Measurements from ENCODE around the gene SCAPER. TPM values are rescaled to one million over a fixed set of nuclear protein-coding genes. Genes with fewer than 3 reads are reported as not detected.

Gene SCAPER
- total and polyA plus RNA-seq, 2 of the 4 experiments (the other 2 are of a cell fraction) = 2.9 to 9.7 TPM

DNA sequence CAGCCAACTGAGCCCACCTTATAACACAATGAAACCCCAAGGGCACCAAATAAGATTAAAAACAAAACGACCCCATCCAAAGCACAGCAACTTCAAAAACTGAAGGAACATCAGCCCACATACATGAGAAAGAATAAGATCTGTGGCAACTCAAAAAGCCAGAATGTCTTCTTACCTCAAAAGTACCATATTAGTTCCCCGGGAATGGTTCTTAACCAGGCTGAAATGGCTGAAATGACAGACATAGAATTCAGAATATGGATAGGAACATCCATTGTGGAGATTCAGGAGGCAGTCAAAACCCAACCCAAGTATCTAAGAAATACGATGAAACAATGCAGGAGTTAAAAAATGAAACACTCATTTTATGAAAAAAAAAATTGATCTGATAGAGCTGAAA lies 222.3 kb downstream of the SCAPER start:
- no peaks in the 10 kb centered on the region for H3K36me3 ChIP-seq (ENCODE audit: control insufficient read depth, insufficient read depth, low read length)
- no peaks in the 10 kb centered on the region for H3K9me1 ChIP-seq (ENCODE audit: insufficient read depth, low read length)
- H4K5ac ChIP-seq (ENCODE audit: low read depth, low read length) = no peak overlapping the region
- H3K56ac ChIP-seq (ENCODE audit: extremely low read depth, insufficient read depth, low read length) = no peak overlapping the region
- H3K18ac ChIP-seq (ENCODE audit: low read depth, low read length) = no peak overlapping the region
- no peaks in the 10 kb centered on the region for H3K27me3 ChIP-seq (ENCODE audit: control insufficient read depth, insufficient read depth, low read length)
- H3K27ac ChIP-seq (ENCODE audit: insufficient read depth, low read length) = no peak overlapping the region
- no peak overlapping the region for H3K4me3 ChIP-seq (ENCODE audit: insufficient read depth, low read depth, low read length)
- H4K8ac ChIP-seq (ENCODE audit: low read depth in 2 of 2, low read length in 2 of 2) = no peak overlapping the region
- no peak overlapping the region for H2BK5ac ChIP-seq (ENCODE audit: low read depth, low read length, poor library complexity, severe bottlenecking)
- H4K91ac ChIP-seq (ENCODE audit: insufficient read depth, low read depth, low read length) = no peak overlapping the region
- ATAC-seq (ENCODE audit: low read depth) = no peak
- H3K9ac ChIP-seq (ENCODE audit: low read depth, low read length) = no peak overlapping the region
- H3K23ac ChIP-seq (ENCODE audit: low read depth, low read length) = no peak overlapping the region
- no peak overlapping the region for H2BK120ac ChIP-seq (ENCODE audit: low read depth, low read length)
- no TSS peak for BruUV-seq (replicated peaks)
- H2AFZ ChIP-seq (replicated peaks; ENCODE audit: low read length, poor library complexity) = no peak overlapping the region
- TF ChIP-seq POLR2A (IDR thresholded peaks at IDR 0.05; ENCODE audit: low read depth, low read length) (no peak), RCOR1 (IDR thresholded peaks at IDR 0.05; ENCODE audit: insufficient replicate concordance, low read length) (no peak)
- no peak overlapping the region for H3K4me2 ChIP-seq (ENCODE audit: low read depth, low read length)
- H2BK15ac ChIP-seq (ENCODE audit: low read depth, low read length) = no peak overlapping the region
- no peak overlapping the region for H2AK5ac ChIP-seq (ENCODE audit: low read depth, low read length)
- in situ Hi-C loops (cut with MboI; ENCODE audit: low sequenced_read_pairs) = no loop called here
- no peaks in the 10 kb centered on the region; the same call in 1 of the 2 replicates for H4K20me1 ChIP-seq (ENCODE audit: insufficient read depth, low read length)
- H3K14ac ChIP-seq (replicated peaks; ENCODE audit: low read depth, low read length) = no peak overlapping the region
- POLR2A ChIA-PET (ENCODE audit: unreplicated experiment) = no interaction called here
- no peak overlapping the region for H3K4ac ChIP-seq (ENCODE audit: low read depth, low read length)
- H2BK20ac ChIP-seq (ENCODE audit: low read depth, low read length) = no peak overlapping the region
- no peak for DNase-seq
- no CpG with 5 or more reads among the region's 3 CpGs for WGBS, 2 experiments (ENCODE audit: extremely low coverage in 2 of 2, insufficient read length in 1 of 2)
- no peaks in the 10 kb centered on the region for H3K9me3 ChIP-seq (ENCODE audit: control insufficient read depth, insufficient read depth, low read length)
- H3K4me1 ChIP-seq (ENCODE audit: control insufficient read depth, insufficient read depth, low read length) = no peaks in the 10 kb centered on the region
- dilution Hi-C loops (cut with HindIII; ENCODE audit: low sequenced_read_pairs, unreplicated experiment) = no loop called here
- H3K79me1 ChIP-seq (ENCODE audit: low read depth in 1 of 2, low read length in 2 of 2) = no peaks in the 10 kb centered on the region
- intact Hi-C loops (cut with micrococcal nuclease) = no loop called here
- no peak overlapping the region for H2AK9ac ChIP-seq (replicated peaks; ENCODE audit: low read depth, low read length, poor library complexity)
- CTCF ChIA-PET = no interaction called here
